H9 (cell line): ENCODE data around the gene TMEM63B. TPM values are rescaled to one million over a fixed set of nuclear protein-coding genes. Genes with fewer than 3 reads are reported as not detected.

Source experiments
- DNase-seq: peaks from one replicate; pipeline ENCODE4 v3.0.0-alpha.2; 2017
- H2AFZ ChIP-seq: one replicate; pipeline ENCODE4 v1.6.1; 2013; ENCODE audit warnings: mild to moderate bottlenecking, low read length, control low read depth, moderate library complexity
- H2AK5ac ChIP-seq: 2 replicates; pipeline ENCODE4 v1.6.1; 2013; ENCODE audit warnings: low read length, control low read depth, mixed read lengths; ENCODE audit not compliant: insufficient read length
- H2BK120ac ChIP-seq: one replicate; pipeline ENCODE4 v1.6.1; 2013; ENCODE audit warnings: low read depth, mild to moderate bottlenecking, low read length, control low read depth, inconsistent platforms; ENCODE audit not compliant: poor library complexity, severe bottlenecking
- H2BK12ac ChIP-seq: 2 replicates; pipeline ENCODE4 v1.6.1; 2013; ENCODE audit warnings: low read length, control low read depth, mixed read lengths, low read depth; ENCODE audit not compliant: insufficient read length
- H2BK15ac ChIP-seq: 2 replicates; pipeline ENCODE4 v1.6.1; 2013; ENCODE audit warnings: low read depth, low read length, control low read depth
- H2BK20ac ChIP-seq: one replicate; pipeline ENCODE4 v1.6.1; 2013; ENCODE audit warnings: low read depth, mild to moderate bottlenecking, low read length, control low read depth, inconsistent platforms; ENCODE audit not compliant: poor library complexity, severe bottlenecking
- H2BK5ac ChIP-seq: 2 replicates; pipeline ENCODE4 v1.6.1; 2013; ENCODE audit warnings: low read length, control low read depth, mixed read lengths; ENCODE audit not compliant: insufficient read length
- H3K14ac ChIP-seq: 2 replicates; pipeline ENCODE4 v1.6.1; 2013; ENCODE audit warnings: low read length, control low read depth; ENCODE audit not compliant: insufficient read depth
- H3K18ac ChIP-seq: 2 replicates; pipeline ENCODE4 v1.6.1; 2013; ENCODE audit warnings: low read depth, mild to moderate bottlenecking, mixed read lengths, low read length, control low read depth; ENCODE audit not compliant: insufficient read length
- H3K23ac ChIP-seq: 2 replicates; pipeline ENCODE4 v1.6.1; 2013; ENCODE audit warnings: low read length, control low read depth, mixed read lengths, low read depth; ENCODE audit not compliant: insufficient read length
- H3K23me2 ChIP-seq: 2 replicates; pipeline ENCODE4 v1.6.1; 2013; ENCODE audit warnings: low read depth, mild to moderate bottlenecking, mixed read lengths, low read length, control low read depth; ENCODE audit not compliant: insufficient read length, poor library complexity, severe bottlenecking
- H3K27ac ChIP-seq: 2 replicates; pipeline ENCODE4 v1.5.1; 2013; ENCODE audit warnings: low read length, control low read depth, mixed read lengths, low read depth; ENCODE audit not compliant: insufficient read length
- H3K27me3 ChIP-seq: 2 replicates; pipeline ENCODE4 v1.6.1; 2013; ENCODE audit warnings: low read length, control low read depth, inconsistent platforms; ENCODE audit not compliant: insufficient read depth
- H3K4ac ChIP-seq: 2 replicates; pipeline ENCODE4 v1.6.1; 2013; ENCODE audit warnings: low read depth, mild to moderate bottlenecking, control low read depth, inconsistent platforms, low read length, moderate library complexity
- H3K4me1 ChIP-seq: 2 replicates; pipeline ENCODE4 v1.6.1; 2013; ENCODE audit warnings: low read length, control low read depth, inconsistent platforms; ENCODE audit not compliant: insufficient read depth
- H3K4me2 ChIP-seq: 2 replicates; pipeline ENCODE4 v1.6.1; 2013; ENCODE audit warnings: low read length, control low read depth, mixed read lengths; ENCODE audit not compliant: insufficient read length, insufficient read depth
- H3K56ac ChIP-seq: 2 replicates; pipeline ENCODE4 v1.6.1; 2013; ENCODE audit warnings: low read depth, mild to moderate bottlenecking, mixed read lengths, low read length, control low read depth; ENCODE audit not compliant: insufficient read length
- H3K79me1 ChIP-seq: 2 replicates; pipeline ENCODE4 v1.6.1; 2013; ENCODE audit warnings: low read depth, mild to moderate bottlenecking, moderate library complexity, low read length, control low read depth, inconsistent platforms; ENCODE audit not compliant: insufficient read depth, poor library complexity, severe bottlenecking
- H3K79me2 ChIP-seq: 2 replicates; pipeline ENCODE4 v1.6.1; 2013; ENCODE audit warnings: low read length, control low read depth, inconsistent platforms; ENCODE audit not compliant: insufficient read depth
- H3K9ac ChIP-seq: 2 replicates; pipeline ENCODE4 v1.6.1; 2013; ENCODE audit warnings: low read length, control low read depth, mixed read lengths; ENCODE audit not compliant: insufficient read length; ENCODE audit errors: extremely low read depth
- H3K9me3 ChIP-seq: one replicate; pipeline ENCODE4 v1.6.1; 2013; ENCODE audit warnings: low read depth, low read length, inconsistent platforms; ENCODE audit not compliant: control insufficient read depth
- H3T11ph ChIP-seq: one replicate; pipeline ENCODE4 v1.6.1; 2013; ENCODE audit warnings: mild to moderate bottlenecking, low read length, control low read depth, inconsistent platforms
- H4K20me1 ChIP-seq: one replicate; pipeline ENCODE4 v1.6.1; 2013; ENCODE audit not compliant: control insufficient read depth, insufficient read length, insufficient read depth
- H4K5ac ChIP-seq: 2 replicates; pipeline ENCODE4 v1.6.1; 2013; ENCODE audit warnings: low read depth, mild to moderate bottlenecking, mixed read lengths, low read length, control low read depth; ENCODE audit not compliant: insufficient read length
- H4K8ac ChIP-seq: replicated peaks from 2 replicates; pipeline ENCODE4 v1.6.1; 2013; ENCODE audit warnings: low read length, control low read depth, mixed read lengths, low read depth; ENCODE audit not compliant: insufficient read length
- H4K91ac ChIP-seq: 2 replicates; pipeline ENCODE4 v1.6.1; 2013; ENCODE audit warnings: low read depth, mild to moderate bottlenecking, moderate library complexity, mixed read lengths, low read length, control low read depth; ENCODE audit not compliant: insufficient read length
- H3K27ac Mint-ChIP-seq, 3 experiments: 2 replicates in 2 of 3; 3 replicates in 1 of 3; pipeline ENCODE4 v1.8.0; 2020 to 2021; ENCODE audit warnings: mixed read lengths in 3 of 3, mild to moderate bottlenecking in 1 of 3, moderate library complexity in 1 of 3
- H3K27me3 Mint-ChIP-seq: 2 replicates; pipeline ENCODE4 v1.8.0; 2021; ENCODE audit warnings: low read depth, mild to moderate bottlenecking, moderate library complexity, mixed read lengths
- H3K36me3 Mint-ChIP-seq, 3 experiments: 2 replicates in 2 of 3; 3 replicates in 1 of 3; pipeline ENCODE4 v1.8.0; 2020 to 2021; ENCODE audit warnings: low read depth in 3 of 3, mixed read lengths in 3 of 3; ENCODE audit not compliant: insufficient read depth in 1 of 3
- H3K4me1 Mint-ChIP-seq, 2 experiments: 2 replicates each; pipeline ENCODE4 v1.8.0; 2020; ENCODE audit warnings: mixed read lengths in 2 of 2
- H3K4me3 Mint-ChIP-seq, 2 experiments: 2 replicates in 1 of 2; 3 replicates in 1 of 2; pipeline ENCODE4 v1.8.0; 2020 to 2021; ENCODE audit warnings: mild to moderate bottlenecking in 2 of 2, mixed read lengths in 2 of 2, moderate library complexity in 1 of 2
- H3K9me3 Mint-ChIP-seq, 2 experiments: 2 replicates in 1 of 2; 3 replicates in 1 of 2; pipeline ENCODE4 v1.8.0; 2020; ENCODE audit warnings: mild to moderate bottlenecking in 2 of 2, mixed read lengths in 2 of 2, moderate library complexity in 1 of 2
- CTCF ChIP-seq: fragments of 200-600 bp; sonication (generic); conservative IDR thresholded peaks from 3 replicates; pipeline ENCODE4 v1.8.0; 2021; ENCODE audit warnings: antibody characterized with exemption, mild to moderate bottlenecking
- WGBS: extraction: QIAGEN DNeasy Blood & Tissue Kit; methylation state at CpG from one replicate; pipeline ENCODE4 v1.1.7; 2013; ENCODE audit warnings: missing lambda C conversion rate, low lambda C conversion rate, mixed read lengths; ENCODE audit not compliant: insufficient read length; ENCODE audit errors: extremely low coverage; 5-methylcytosine and 5-hydroxymethylcytosine counted together
- total RNA-seq: library from RNA; stranded (reverse); gene quantifications from 2 replicates; pipeline ENCODE4 v1.2.1, GENCODE V29; 2021

The TMEM63B gene
- total RNA-seq, 1 experiment from 2014 or later, result 56.3 TPM

GRCh38 chr6:44087623-44088022 lies 39.7 kb upstream of the TMEM63B start:
- Histone ChIP-seq H3K79me1 (no peaks in the 10 kb centered on the region), H3K9me3 (no peaks in the 10 kb centered on the region), H3K4me1 (peaks cover 6% of the 10 kb centered on the region; the same call in 1 of the 2 replicates), H3K56ac (no peak overlapping the region), H3K4me2 (no peak overlapping the region), H3K14ac (no peak overlapping the region), H2BK12ac (no peak overlapping the region), H3K18ac (no peak overlapping the region), H3K23me2 (no peaks in the 10 kb centered on the region), H3K4ac (no peak overlapping the region), H2BK15ac (no peak overlapping the region), H4K20me1 (no peaks in the 10 kb centered on the region), H4K91ac (no peak overlapping the region), H4K8ac (no peak overlapping the region), H3K23ac (no peak overlapping the region), H3K27me3 (no peaks in the 10 kb centered on the region), H2BK20ac (no peak overlapping the region), H3K9ac (no peak overlapping the region), H4K5ac (no peak overlapping the region), H2BK5ac (no peak overlapping the region), H2AFZ (no peak overlapping the region), H3T11ph (no peak overlapping the region), H2AK5ac (no peak overlapping the region), H3K79me2 (no peaks in the 10 kb centered on the region), H3K27ac (no peak overlapping the region), H2BK120ac (no peak overlapping the region)
- H3K27me3 Mint-ChIP-seq, result no peaks in the 10 kb centered on the region
- H3K4me1 Mint-ChIP-seq, result peaks cover 6% of the 10 kb centered on the region in 2 experiments
- H3K36me3 Mint-ChIP-seq, result peaks cover 0 to 12% (median 3%) of the 10 kb centered on the region in 3 experiments; a peak in 4 of 7 replicates
- DNase-seq, result no peak
- TF ChIP-seq CTCF, result no peak
- H3K9me3 Mint-ChIP-seq, result no peaks in the 10 kb centered on the region
- no peak overlapping the region for H3K4me3 Mint-ChIP-seq
- H3K27ac Mint-ChIP-seq, result no peak overlapping the region
- no CpG with 5 or more reads among the region's 2 CpGs for WGBS
